Stomach (tissue), 9 donors: Measurements from ENCODE around the gene JAK1. TPM values are rescaled to one million over a fixed set of nuclear protein-coding genes. Genes with fewer than 3 reads are reported as not detected.

Experiments used
- DNase-seq, 2 donors: peaks; one replicate each; pipeline versions ENCODE4 v3.0.0 to v3.0.0-alpha.2; 2013 to 2019
- H3K27ac ChIP-seq, 5 donors: fragments of 200-600 bp in 4 of 5; sonication (generic) in 4 of 5; one replicate each; pipeline ENCODE4 v1.5.1; 2013 to 2019; ENCODE audit warnings: mild to moderate bottlenecking in 1 of 5, moderate library complexity in 1 of 5
- H3K27me3 ChIP-seq, 3 donors: fragments of 200-600 bp; sonication (generic); one replicate each; pipeline ENCODE4 v1.5.1; 2017 to 2019; ENCODE audit warnings: mixed run types in 1 of 3
- H3K36me3 ChIP-seq, 4 donors: fragments of 200-600 bp; sonication (generic); 1 replicate in 3 of 4; 2 replicates in 1 of 4; pipeline ENCODE4 v1.5.1; 2016 to 2019
- H3K4me1 ChIP-seq, 4 donors: fragments of 200-600 bp; sonication (generic); one replicate each; pipeline ENCODE4 v1.5.1; 2016 to 2019
- H3K4me3 ChIP-seq, 4 donors: fragments of 200-600 bp; sonication (generic) in 3 of 4; one replicate each; pipeline ENCODE4 v1.5.1; 2016 to 2019; ENCODE audit warnings: mild to moderate bottlenecking in 1 of 4
- H3K9me3 ChIP-seq, 4 donors: fragments of 200-600 bp; sonication (generic); one replicate each; pipeline ENCODE4 v1.5.1; 2016 to 2019
- EP300 ChIP-seq: sonication (generic); formaldehyde crosslinking; IDR thresholded peaks from one replicate; pipeline ENCODE4 v1.6.1; 2017; ENCODE audit warnings: antibody characterized with exemption
- POLR2A ChIP-seq, 4 donors: fragments of 450-650 bp; IDR thresholded peaks; one replicate each; pipeline ENCODE4 v1.6.1; 2016; ENCODE audit warnings: antibody characterized with exemption in 4 of 4, control low read depth in 2 of 4, mild to moderate bottlenecking in 1 of 4, moderate library complexity in 1 of 4
- POLR2AphosphoS5 ChIP-seq, 3 donors: sonication (generic); formaldehyde crosslinking; IDR thresholded peaks; one replicate each; pipeline ENCODE4 v1.6.1; 2016; ENCODE audit warnings: antibody characterized with exemption in 3 of 3
- WGBS, 5 donors: extraction: QIAGEN DNeasy Blood & Tissue Kit in 3 of 5; methylation state at CpG; one replicate each; pipeline versions ENCODE4 v1.1.5 to v1.1.7; 2013 to 2018; 5-methylcytosine and 5-hydroxymethylcytosine counted together
- intact Hi-C: fragments of 100-400 bp; cut with DNase I; formaldehyde crosslinking; loops from one replicate; pipeline ENCODE4 v1.15.1; 2023; ENCODE audit warnings: low total_unique reads
- polyA plus RNA-seq, 3 donors: library from polyadenylated mRNA; stranded (reverse); fragments of 200-250 nt; gene quantifications; one replicate each; pipeline ENCODE4 v1.2.3, GENCODE V29; 2013
- total RNA-seq, 5 donors: library from RNA; depleted of rRNA; stranded (reverse); fragments of >200 nt; gene quantifications; one replicate each; pipeline versions ENCODE4 v1.1.0 to v1.2.3, GENCODE V29; 2014 to 2016
- TF ChIP-seq, protein P1 (sequence below), 7 experiments: fragments of 450-650 bp in 4 of 7; fragments of 200-600 bp in 3 of 7; sonication (generic) in 3 of 7; IDR thresholded peaks; one replicate each; pipeline ENCODE4 v1.5.1; 2016 to 2019; ENCODE audit warnings: antibody characterized with exemption in 7 of 7, control low read depth in 2 of 7, mild to moderate bottlenecking in 1 of 7
- donor health status: healthy with polysubstance abuse.
- donor health status: Bipolar disorder and iron deficiency.
- donor health status: healthy.

JAK1 gene
- total and polyA plus RNA-seq, 8 donors: 21.3 to 149 (median 77.7) TPM

- H3K4me1 ChIP-seq: peaks cover 25 to 87% (median 59%) of the 10 kb centered on the region in 4 donors
- no peaks in the 10 kb centered on the region for H3K36me3 ChIP-seq
- 71 to 90% (median 89%) methylated on average over 3 of the region's 3 CpGs for WGBS, 5 donors
- H3K4me3 ChIP-seq: no peak overlapping the region
- H3K27me3 ChIP-seq: no peaks in the 10 kb centered on the region
- no peaks in the 10 kb centered on the region for H3K9me3 ChIP-seq
- H3K27ac ChIP-seq: no peak overlapping the region
- DNase-seq: no peak
- TF ChIP-seq EP300 (no peak), POLR2AphosphoS5 (IDR thresholded peaks at IDR 0.05) (no peak), POLR2A (IDR thresholded peaks at IDR 0.05) (no peak)
- TF ChIP-seq, protein P1, sequence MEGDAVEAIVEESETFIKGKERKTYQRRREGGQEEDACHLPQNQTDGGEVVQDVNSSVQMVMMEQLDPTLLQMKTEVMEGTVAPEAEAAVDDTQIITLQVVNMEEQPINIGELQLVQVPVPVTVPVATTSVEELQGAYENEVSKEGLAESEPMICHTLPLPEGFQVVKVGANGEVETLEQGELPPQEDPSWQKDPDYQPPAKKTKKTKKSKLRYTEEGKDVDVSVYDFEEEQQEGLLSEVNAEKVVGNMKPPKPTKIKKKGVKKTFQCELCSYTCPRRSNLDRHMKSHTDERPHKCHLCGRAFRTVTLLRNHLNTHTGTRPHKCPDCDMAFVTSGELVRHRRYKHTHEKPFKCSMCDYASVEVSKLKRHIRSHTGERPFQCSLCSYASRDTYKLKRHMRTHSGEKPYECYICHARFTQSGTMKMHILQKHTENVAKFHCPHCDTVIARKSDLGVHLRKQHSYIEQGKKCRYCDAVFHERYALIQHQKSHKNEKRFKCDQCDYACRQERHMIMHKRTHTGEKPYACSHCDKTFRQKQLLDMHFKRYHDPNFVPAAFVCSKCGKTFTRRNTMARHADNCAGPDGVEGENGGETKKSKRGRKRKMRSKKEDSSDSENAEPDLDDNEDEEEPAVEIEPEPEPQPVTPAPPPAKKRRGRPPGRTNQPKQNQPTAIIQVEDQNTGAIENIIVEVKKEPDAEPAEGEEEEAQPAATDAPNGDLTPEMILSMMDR (IDR thresholded peaks at IDR 0.05): no peak
- intact Hi-C loops: no loop called here
These were observed 55.0 kb downstream of the JAK1 start for GRCh38 chr1:64911326-64911725.

GRCh38 chr1:64909031-64909430 is 57.3 kb downstream of the JAK1 start:
- no peak overlapping the region for H3K27ac ChIP-seq
- H3K4me1 ChIP-seq: peaks cover 12 to 82% (median 41%) of the 10 kb centered on the region in 4 donors
- H3K4me3 ChIP-seq: no peak overlapping the region
- DNase-seq: no peak
- intact Hi-C loops: no loop called here
- 74 to 86% (median 78%) methylated on average over 7 of the region's 7 CpGs for WGBS, 5 donors
- no peaks in the 10 kb centered on the region for H3K27me3 ChIP-seq
- TF ChIP-seq POLR2AphosphoS5 (IDR thresholded peaks at IDR 0.05): no peak
- no peak for TF ChIP-seq POLR2A (IDR thresholded peaks at IDR 0.05)
- no peak for TF ChIP-seq EP300
- TF ChIP-seq, protein P1 (IDR thresholded peaks at IDR 0.05): no peak
- H3K9me3 ChIP-seq: no peaks in the 10 kb centered on the region
- no peaks in the 10 kb centered on the region for H3K36me3 ChIP-seq

DNA sequence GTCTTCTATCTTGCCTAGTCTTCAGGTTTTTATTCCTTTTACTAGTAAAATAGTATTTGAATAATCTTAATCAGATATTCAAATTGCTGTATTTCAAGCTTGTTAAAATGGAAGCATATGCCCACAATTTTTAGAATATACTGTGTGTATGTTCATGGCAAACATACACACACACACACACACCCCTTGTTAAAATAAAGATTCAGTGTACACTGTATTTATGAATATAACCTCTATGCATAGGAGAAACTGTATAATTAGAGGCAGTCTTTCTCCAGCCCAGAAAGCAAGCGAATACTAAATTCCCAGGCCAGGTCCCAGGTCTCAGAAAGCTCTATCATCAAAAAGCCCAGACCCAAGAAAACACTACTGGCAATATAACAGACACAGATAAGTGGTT is 57.8 kb downstream of the JAK1 start:
- Histone ChIP-seq H3K4me1 (peaks cover 7 to 82% (median 36%) of the 10 kb centered on the region in 4 donors), H3K36me3 (no peaks in the 10 kb centered on the region), H3K4me3 (no peak overlapping the region), H3K27ac (no peak overlapping the region), H3K27me3 (no peaks in the 10 kb centered on the region), H3K9me3 (no peaks in the 10 kb centered on the region)
- TF ChIP-seq EP300 (no peak), POLR2A (IDR thresholded peaks at IDR 0.05) (no peak), POLR2AphosphoS5 (IDR thresholded peaks at IDR 0.05) (no peak)
- TF ChIP-seq, protein P1 (IDR thresholded peaks at IDR 0.05): no peak
- 79 to 83% (median 81%) methylated on average over 1 of the region's 1 CpG for WGBS, 5 donors
- DNase-seq: no peak
- intact Hi-C loops: no loop called here

DNA sequence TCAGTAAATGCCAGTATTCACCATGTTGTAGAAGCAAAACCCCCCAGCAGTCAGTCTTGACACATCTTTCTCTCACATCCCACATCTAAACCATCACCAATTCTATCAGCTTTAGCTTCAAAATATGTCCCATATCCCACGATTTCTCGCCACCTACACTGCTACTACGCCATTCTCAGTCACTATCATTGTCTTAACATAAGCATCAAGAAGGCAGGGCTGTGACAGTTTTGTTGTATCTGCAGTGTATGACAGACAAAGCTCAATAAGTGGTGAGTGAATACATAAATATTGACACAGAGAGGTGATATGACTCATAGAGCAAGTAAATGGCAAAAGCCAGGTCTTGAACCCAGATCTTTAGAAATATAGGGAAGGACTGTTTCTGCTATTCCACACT is 59.9 kb downstream of the JAK1 start:
- TF ChIP-seq POLR2AphosphoS5 (IDR thresholded peaks at IDR 0.05) (no peak), EP300 (no peak), POLR2A (IDR thresholded peaks at IDR 0.05) (no peak)
- TF ChIP-seq, protein P1 (IDR thresholded peaks at IDR 0.05): no peak
- intact Hi-C loops: no loop called here
- WGBS, 5 donors: 71 to 93% (median 89%) methylated on average over 3 of the region's 3 CpGs
- Histone ChIP-seq H3K36me3 (no peaks in the 10 kb centered on the region), H3K9me3 (no peaks in the 10 kb centered on the region), H3K27ac (no peak overlapping the region), H3K4me1 (peaks cover 7 to 77% (median 25%) of the 10 kb centered on the region in 4 donors), H3K4me3 (no peak overlapping the region), H3K27me3 (no peaks in the 10 kb centered on the region)
- DNase-seq: no peak
